HG03175 (cell line): ENCODE results near the gene TUBGCP6.

Experiments
- ATAC-seq: cut with Tn5 transposase; IDR thresholded peaks from one replicate; pipeline ENCODE4 v1.9.1; 2021; ENCODE audit warnings: mild to moderate bottlenecking, moderate library complexity; ENCODE audit not compliant: unreplicated experiment

Gene TUBGCP6, protein sequence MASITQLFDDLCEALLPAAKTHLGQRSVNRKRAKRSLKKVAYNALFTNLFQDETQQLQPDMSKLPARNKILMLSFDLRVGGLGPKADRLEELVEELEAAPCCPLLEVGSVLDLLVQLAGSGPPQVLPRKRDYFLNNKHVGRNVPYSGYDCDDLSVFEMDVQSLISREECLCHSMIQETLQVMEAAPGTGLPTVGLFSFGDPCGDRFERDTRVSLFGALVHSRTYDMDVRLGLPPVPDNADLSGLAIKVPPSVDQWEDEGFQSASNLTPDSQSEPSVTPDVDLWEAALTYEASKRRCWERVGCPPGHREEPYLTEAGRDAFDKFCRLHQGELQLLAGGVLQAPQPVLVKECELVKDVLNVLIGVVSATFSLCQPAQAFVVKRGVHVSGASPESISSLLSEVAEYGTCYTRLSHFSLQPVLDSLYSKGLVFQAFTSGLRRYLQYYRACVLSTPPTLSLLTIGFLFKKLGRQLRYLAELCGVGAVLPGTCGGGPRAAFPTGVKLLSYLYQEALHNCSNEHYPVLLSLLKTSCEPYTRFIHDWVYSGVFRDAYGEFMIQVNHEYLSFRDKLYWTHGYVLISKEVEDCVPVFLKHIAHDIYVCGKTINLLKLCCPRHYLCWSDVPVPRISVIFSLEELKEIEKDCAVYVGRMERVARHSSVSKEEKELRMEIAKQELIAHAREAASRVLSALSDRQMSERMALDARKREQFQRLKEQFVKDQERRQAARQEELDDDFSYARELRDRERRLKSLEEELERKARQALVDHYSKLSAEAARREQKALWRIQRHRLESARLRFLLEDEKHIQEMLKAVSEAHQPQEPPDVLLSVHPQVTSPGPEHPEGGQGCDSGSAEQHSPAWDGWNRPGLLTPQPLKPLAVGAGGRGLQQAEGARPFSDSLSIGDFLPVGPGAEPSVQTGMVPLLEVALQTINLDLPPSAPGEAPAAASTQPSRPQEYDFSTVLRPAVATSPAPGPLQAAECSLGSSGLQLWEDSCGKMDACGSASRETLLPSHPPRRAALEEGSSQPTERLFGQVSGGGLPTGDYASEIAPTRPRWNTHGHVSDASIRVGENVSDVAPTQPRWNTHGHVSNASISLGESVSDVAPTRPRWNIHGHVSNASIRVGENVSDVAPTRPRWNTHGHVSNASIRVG (N-terminal part only)

DNA sequence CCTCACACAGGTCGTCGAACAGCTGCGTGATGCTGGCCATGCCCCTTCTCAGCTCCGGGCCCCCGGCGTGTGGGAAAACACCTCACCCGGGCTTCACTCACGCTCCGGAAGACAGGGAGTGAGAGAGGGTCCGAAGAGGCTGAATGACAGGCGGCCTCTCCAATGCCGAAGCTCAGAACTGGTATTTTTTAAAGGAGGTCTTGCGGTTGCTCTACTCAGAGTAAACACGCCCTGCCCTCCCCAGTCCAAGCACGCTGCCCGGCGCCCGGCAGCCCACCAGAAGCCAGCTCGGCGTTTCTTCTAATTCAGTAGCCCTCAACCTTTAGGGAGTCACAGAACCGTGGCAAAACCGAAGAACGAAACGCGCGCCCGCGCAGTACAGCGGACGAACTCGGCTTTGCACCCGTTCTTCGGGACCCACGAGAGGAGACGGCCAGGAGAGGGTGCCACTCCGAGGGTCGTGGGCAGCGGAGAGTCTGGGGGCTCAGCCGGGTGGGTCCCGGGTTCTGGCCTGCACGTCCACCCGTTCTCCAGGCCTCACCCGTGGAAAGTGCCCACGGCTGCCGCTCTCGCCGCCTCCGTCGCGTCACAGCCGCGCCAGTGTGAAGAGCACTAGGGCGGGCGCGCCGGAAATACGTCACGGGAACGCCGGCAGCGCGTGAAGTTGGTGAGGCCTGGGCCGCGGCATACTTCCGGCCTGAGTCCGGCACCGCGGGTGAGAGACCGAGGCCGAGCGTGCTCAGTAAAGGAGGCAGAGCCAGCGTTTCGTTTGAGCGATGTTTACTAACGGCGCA is at the start of gene TUBGCP6:
Gene TUBGCP6, minus strand, starts transcription at position 604 of the 794 bp plus-strand sequence. Its CDS starts 564 bp downstream, at position 40.
- peak; percentile 81 for ATAC-seq

DNA sequence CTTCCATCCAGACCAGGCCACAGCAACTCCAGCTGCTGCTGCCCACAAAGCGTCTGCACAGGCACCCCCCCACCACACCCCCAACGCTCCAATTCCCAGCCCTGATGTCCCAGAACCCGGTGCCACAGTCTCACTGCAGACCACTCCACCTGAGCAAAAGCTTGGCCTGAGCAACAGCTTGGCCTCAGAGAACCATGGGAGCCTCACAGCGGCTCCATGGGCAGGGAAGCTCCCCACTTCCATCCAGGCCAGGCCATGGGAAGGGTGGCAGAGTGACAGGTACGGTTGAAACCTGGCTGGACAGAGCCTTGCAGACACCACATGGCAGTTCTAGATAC is 49.5 kb upstream of the TUBGCP6 start:
- no peak for ATAC-seq

DNA sequence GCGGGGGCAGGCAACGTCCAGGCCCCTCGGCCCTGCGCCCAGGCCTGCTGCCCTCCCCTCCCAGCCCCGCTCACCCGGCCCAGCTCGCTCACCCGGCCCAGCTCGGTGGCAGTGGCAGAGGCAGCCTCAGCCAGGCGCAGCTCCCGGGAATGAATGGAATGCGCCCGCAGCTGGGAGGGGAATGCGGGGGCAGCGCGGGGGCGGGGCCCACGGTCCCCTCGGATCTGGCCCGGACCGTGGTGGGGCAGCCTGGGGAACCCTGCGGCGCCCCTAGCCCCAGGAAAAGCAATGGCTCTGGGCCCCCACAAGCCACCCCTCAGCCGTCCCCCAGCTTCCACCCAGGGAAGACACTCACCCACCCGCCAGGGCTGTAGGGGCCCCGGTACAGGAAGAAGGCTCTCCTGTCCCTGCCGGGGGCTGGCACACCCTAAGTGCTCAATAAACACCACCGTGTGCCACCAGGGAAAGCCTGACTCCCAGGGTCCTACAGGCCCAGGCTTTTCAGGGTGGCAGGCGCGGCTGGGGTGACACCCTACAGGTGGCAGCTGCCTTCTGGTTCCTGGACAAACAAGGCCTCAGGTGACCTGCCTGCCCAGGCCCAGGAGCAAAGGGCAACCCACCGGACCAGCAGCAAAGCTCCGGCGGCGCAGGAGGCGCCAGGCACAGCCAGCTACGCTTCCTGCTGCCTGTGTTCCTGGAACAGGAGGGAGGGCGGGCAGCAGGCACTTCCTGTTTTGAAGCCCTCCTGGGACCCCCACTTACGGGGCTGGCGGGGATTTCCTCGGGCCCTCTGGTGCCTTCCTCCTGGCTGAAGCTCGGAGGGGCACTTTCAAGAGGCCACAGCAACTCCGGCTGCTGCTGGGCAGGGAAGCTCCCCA is 48.9 kb upstream of the TUBGCP6 start:
- ATAC-seq: no peak

DNA sequence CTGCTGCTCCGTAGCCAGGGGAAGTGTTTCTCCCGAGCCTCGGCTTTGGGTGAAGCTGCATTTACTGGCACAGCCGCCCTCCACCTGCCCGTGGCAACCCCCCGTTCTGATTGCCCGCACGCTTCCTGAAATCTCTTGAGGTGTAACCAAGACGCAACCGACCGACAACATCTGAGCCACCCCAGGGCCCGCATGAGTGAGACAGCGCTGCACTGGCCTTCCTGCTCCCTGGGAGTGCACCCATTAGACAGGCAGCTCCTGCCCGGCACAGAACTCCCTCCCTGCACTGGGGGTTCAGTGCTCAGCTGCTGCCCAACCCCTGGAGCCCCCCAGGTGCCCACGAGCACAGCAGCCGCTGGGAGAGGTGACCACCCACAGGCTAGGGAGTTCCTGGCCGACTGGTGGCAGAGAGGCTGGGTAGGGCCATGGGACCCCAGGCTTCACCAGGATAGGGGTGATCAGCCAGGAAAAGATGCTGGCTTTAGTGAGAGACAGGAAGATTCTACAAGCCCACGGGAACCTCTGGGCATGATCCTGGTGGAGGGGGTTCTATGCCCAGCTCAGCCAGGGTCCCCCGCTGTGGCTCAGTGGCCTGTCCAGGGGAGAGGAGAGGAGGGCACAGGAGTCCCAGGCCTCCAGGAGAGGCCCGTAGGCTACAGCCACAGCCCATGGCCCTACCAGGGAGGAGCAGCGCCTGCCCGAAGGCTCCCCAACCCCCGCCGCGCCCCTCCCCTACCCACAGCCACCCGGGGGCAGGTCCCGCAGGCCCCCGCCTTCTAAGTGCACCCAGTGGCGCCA is 48.0 kb upstream of the TUBGCP6 start:
- no peak for ATAC-seq

DNA sequence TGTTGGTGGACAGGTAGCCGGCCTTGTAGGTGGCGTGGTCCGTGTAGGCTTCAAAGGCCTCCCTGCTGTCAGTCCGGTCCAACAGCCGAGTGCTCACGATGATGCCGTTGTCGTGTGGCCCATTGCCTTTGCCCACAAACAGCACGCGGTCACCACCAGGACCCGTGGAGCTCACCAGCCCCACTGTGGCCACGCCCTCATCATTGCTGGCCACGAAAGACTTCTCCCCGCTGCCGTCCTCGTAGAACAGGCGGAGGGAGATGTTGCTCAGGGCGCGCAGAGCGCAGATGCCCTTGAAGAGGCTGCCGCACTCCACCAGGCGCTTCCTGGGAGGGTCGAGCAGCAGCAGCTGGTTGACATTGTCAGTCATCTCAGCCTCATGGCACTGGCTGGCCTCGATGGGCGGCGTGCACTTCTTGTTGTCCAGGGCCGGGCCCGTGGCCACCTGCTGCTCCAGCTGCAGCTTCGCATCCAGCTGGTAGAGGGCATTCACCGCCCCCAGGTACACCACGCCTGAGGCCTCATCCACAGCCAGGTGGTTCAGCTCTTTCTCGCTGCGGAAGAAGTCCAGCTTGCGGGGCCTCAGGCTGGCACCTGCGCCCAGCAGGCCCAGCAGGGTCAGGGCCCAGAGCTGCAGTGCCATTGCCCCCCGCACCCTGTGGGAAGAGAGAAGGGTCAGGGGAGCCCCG is 45.3 kb upstream of the TUBGCP6 start:
- no peak for ATAC-seq

DNA sequence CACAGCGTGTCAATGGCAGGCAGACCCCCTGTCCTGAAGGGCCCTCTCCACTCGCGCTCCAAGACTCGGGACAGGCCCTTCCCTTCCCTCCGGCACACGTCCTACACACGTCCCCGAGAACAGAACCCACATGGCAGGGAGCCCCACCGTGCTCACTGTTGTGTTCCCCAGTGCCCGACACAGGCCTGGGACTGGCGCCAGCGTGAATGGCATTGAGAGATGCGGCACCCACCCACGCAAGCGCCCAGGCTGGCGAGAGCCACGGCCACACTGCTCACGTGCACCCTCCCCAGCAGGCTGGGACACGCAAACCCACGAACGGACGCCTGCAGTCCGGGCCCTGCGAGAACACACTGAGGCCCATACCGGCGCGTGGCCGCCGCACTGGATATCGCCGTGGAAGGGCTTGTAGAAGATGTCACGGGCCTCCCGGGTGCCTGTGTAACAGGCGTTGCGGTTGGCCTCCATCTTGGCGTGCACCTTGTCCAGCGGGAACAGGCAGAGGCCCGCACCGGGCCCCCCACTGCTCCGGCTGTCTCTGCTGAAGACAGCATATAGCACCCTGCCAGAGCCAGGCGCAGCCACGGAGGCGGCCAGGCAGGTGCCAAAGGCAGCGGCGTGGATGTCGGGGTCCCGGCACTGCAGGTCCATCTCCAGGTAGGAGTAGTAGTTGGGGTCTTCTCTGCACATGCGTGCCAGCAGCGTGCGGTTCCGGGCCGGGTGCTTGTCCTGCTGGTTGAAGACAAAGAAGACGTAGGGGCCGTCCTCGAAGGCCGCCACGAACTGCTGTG is 44.5 kb upstream of the TUBGCP6 start:
- ATAC-seq: no peak

DNA sequence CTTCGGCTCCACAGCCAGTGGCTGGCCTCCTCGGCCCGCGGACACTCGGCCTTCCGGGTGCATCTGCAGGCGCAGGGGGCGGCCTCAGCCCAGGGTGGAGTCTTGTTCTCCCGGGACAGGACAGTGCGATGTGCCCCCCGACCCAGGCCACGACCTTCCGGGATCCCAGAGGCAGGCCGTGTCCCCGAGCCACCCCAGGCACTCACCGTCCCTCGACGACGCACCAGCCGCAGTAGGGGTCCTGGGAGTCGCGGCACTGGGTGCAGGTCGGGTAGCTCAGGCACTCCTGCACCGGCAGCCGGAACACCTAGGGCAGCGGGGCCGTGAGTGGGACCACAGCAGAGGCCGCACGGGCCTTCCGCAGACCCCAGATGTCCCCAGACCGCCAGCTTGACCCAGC is 42.9 kb upstream of the TUBGCP6 start:
- ATAC-seq: no peak

DNA sequence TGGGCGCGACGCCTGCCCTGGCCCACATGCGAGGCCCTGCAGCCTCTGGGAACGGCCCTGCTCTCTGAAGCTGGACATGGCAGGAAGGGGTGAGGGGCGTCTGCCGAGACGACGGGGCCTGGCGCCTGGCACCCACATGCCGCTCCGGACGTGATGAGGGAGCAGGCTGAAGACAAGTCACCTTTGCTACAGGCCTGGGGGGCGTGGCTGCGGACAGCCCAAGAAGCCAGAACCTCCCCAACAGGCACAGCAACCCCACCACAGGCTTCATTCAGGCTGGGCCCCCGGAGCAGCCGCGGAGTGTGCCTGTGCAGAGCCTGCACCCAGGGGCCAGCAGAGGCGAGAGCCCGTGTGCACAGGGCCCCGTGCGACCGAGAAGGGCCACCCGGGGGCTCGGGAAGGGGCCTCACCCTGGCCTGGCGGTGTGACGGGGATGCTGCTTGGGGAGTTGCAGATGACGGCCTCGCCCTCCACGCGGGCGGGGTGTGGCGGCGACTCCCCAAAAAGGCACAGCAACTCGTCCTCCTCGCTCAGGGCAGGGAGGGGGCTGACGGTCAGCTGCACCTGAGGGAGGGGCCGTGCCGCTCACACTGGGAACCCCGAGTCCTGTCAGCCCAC is 42.0 kb upstream of the TUBGCP6 start:
- no peak for ATAC-seq

DNA sequence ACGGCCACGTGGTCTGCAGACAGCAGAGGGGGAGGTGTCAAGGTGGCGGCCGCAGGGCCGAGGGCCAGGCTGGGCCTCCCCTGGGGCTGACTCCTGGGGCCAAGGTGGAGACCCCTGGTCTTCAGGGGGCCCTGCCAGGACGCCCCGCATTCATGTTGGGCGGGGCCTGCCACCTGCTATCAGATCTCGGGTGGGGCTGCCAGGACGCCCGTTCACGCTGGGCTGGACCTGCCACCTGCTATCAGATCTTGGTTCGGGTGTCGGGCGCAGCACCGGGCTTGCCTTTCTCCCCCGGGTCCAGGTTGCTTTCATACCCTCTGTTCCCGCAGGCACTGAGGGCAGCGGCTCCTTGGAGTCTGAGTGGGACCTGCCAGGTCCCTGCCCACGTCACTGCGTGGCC is 41.5 kb upstream of the TUBGCP6 start:
- ATAC-seq: no peak

DNA sequence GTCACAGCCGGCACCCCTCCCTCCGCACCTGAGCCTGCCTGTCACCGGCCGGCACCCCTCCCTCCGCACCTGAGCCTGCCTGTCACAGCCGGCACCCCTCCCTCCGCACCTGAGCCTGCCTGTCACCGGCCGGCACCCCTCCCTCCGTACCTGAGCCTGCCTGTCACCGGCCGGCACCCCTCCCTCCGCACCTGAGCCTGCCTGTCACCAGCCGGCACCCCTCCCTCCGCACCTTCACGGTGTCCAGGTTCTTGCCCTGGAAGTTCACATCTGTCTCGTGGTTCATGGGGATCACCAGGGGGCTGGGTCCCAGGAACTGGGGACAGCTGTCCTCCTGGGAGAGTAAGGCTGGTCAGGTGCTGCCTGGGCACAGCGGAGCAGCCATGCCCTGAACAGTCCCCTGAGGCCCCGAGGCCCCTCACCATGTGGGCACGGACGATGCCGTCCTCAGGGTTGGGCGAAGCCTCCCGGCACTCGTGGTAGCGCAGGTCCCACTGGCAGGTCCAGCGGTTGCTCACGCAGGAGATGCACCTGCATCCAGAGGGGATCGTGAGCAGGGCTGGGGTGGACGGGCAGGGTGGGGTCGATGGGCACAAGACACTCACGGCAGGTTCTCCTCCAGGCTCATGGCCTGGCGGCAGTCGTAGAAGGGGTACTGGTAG is 40.9 kb upstream of the TUBGCP6 start:
- ATAC-seq: no peak

DNA sequence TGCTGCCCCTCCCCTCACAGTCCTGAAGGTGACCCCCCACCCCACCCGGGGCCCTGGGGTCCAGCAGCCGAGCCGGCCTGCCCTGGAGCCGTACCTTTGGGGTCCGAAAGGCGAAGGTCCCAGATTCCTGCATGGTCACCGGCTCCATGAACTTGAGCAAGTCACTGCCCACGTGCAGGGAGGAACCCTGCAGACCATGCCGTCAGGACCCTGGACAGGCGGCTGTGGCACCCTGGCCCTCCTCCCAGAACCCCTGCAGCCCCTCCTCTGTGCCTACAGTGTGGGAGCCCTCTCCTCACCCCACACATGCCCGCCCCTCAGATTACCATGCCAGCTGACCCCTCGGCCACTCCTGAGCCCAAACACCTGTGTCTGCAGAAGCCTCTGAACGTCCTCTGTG is 39.7 kb upstream of the TUBGCP6 start:
- no peak for ATAC-seq

DNA sequence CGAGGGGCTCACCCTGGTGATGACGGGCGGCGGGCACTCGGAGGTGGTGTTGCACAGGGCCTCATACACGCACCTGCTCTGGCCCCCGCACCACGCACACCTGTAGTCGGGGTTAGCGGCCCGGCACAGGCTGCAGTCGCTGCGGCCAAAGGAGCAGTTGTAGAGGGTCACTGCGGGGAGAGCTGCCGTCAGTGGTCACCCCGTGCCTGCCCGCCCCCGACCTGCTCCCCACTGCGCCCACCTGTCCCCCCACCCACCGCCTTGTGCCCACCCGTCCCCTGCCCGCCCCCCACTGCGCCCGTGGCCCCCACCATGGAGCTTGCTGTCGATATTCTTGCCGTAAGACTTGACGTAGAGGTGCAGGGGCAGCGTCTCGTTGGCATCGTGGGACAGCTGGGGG is 39.0 kb upstream of the TUBGCP6 start:
- ATAC-seq: no peak

DNA sequence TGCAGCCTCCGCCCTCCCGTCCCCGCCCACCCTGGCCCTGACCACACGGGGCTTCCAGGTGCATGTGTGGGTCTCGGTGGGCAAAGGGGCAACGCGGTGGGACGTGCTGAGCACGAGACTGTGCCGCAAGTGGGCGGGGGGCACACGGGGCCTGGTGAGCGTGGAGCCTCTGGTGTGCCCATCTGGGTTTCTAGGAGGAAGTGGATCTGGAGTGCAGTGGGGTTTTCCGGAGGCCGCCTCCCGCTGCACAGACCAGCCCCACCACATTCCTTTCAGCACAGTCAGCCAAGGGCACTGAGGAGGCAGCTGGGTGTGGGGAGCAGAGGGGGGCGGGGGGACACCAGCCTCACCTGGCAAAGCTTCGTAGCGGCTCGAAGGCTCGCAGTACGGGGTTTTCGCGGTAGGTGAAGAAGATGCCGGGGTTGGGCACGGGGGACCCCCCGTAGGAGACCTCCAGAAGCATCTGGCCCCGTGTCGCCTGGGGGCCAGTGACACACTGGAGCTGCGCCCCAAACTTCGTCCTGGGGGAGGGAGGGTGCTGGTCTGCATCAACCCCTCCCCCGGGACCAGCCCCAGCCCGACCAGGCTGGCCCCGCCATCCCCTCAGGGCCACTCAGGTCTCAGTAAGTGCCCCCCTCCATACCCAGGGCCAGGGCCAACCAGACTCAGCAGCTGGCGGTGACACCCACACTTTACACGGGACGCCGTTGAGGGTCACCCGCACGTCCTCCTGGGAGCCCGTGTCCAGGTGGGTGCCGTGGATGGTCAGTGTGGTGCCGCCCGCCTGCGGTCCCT is 37.7 kb upstream of the TUBGCP6 start:
- ATAC-seq: no peak

DNA sequence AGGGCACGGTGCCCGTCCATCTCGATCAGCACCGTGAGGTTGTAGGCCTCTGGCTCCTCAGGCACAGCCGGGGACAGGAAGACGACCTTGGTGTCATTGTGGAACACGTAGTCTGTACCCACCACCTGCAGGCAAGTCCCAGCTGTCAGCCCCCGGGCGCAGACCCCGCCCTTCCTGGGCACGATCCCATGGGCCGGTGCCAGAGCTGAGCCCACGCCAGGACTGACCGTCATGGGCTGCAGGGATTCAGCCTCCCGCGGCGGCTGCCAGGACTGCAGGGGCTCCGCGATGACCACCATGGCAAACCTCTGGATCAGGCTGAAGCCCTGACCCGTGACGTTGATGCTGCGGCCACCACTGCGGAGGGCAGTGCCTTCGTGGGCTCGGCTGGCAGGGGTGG is 37.1 kb upstream of the TUBGCP6 start:
- no peak for ATAC-seq

DNA sequence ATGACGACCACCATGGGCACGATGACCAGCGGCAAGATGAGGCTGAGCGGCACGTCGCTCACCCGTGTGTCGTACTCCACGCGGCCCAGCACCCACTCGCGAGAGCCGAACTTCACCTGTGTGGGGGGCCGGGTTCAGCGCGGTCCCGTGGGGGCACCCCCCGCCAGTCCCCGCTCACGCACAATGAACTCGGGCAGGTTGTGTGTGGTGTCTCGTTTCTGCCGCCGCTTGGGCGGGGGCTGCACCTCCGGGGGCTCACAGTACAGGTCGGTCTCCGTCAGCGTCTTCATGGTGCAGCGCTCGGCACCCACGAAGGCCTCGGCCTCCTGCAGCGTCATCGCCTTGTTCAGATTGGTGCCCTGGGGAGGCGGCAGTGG is 36.5 kb upstream of the TUBGCP6 start:
- no peak for ATAC-seq
